GM12878 (cell line): ENCODE measurements around the gene SP6.

Experiments
- EZH2 ChIP-seq: IDR thresholded peaks from 2 replicates; pipeline ENCODE4 v1.6.1; 2012; ENCODE audit warnings: low read depth, mild to moderate bottlenecking, control low read depth, inconsistent platforms, low read length, borderline replicate concordance; ENCODE audit not compliant: control insufficient read depth
- HCFC1 ChIP-seq: fragments of 150-350 bp; IDR thresholded peaks from 2 replicates; pipeline ENCODE4 v1.6.1; 2014; ENCODE audit warnings: low read length
- HDAC6 ChIP-seq: fragments of 200-600 bp; sonication (generic); IDR thresholded peaks from one replicate; pipeline ENCODE4 v1.8.0; 2017; ENCODE audit warnings: antibody characterized with exemption; ENCODE audit not compliant: unreplicated experiment
- MEF2A ChIP-seq: IDR thresholded peaks from 2 replicates; pipeline ENCODE4 v1.6.1; 2011; ENCODE audit warnings: low read depth, mild to moderate bottlenecking, low read length, moderate library complexity; ENCODE audit not compliant: insufficient read depth
- POLR2A ChIP-seq: IDR thresholded peaks from 2 replicates; pipeline ENCODE4 v1.6.1; 2011; ENCODE audit warnings: low read depth, mild to moderate bottlenecking, low read length
- POLR2AphosphoS5 ChIP-seq: IDR thresholded peaks from 2 replicates; pipeline ENCODE4 v1.6.1; 2011; ENCODE audit warnings: mild to moderate bottlenecking, low read length, inconsistent platforms
- RB1 ChIP-seq: fragments of 450-650 bp; formaldehyde crosslinking; IDR thresholded peaks from 2 replicates; pipeline ENCODE4 v1.6.1; 2017; ENCODE audit warnings: mild to moderate bottlenecking, borderline replicate concordance
- SREBF1 ChIP-seq: IDR thresholded peaks from 2 replicates; pipeline ENCODE4 v1.6.1; 2012; ENCODE audit warnings: mild to moderate bottlenecking, low read length
- TCF7 ChIP-seq: IDR thresholded peaks from 2 replicates; pipeline ENCODE4 v1.6.1; 2014; ENCODE audit warnings: antibody characterized with exemption, borderline replicate concordance
- USF2 ChIP-seq: IDR thresholded peaks from 2 replicates; pipeline ENCODE4 v1.6.1; 2011; ENCODE audit warnings: low read depth, low read length, improper control_type of control experiment, borderline replicate concordance
- TF ChIP-seq, protein P1 (sequence below): IDR thresholded peaks from 2 replicates; pipeline ENCODE4 v1.6.1; 2012; ENCODE audit warnings: low read depth, low read length, improper control_type of control experiment
- TF ChIP-seq, protein P2 (sequence below): fragments of 450-650 bp; IDR thresholded peaks from 2 replicates; pipeline ENCODE4 v1.6.1; 2018; ENCODE audit warnings: mild to moderate bottlenecking, low read depth, moderate library complexity; ENCODE audit not compliant: partially characterized antibody
- TF ChIP-seq, protein P3 (sequence below), 3 experiments: IDR thresholded peaks in 2 of 3; conservative IDR thresholded peaks in 1 of 3; 2 replicates each; pipeline ENCODE4 v1.5.1; 2011; ENCODE audit warnings: low read depth in 3 of 3, low read length in 3 of 3, mild to moderate bottlenecking in 3 of 3, control low read depth in 2 of 3, moderate library complexity in 2 of 3, inconsistent platforms in 1 of 3, mixed read lengths in 1 of 3; ENCODE audit not compliant: control insufficient read depth in 2 of 3, insufficient read depth in 1 of 3; ENCODE audit errors: extremely low read depth in 1 of 3
- TF ChIP-seq, protein P4 (sequence below): IDR thresholded peaks from 2 replicates; pipeline ENCODE4 v1.6.1; 2012; ENCODE audit warnings: low read depth, low read length, improper control_type of control experiment

GRCh38 chr17:47840001-47840741 is 10.8 kb downstream of the SP6 start:
- TF ChIP-seq HCFC1 = no peak
- TF ChIP-seq SREBF1 = no peak
- TF ChIP-seq HDAC6 = no peak
- TF ChIP-seq, protein P1, sequence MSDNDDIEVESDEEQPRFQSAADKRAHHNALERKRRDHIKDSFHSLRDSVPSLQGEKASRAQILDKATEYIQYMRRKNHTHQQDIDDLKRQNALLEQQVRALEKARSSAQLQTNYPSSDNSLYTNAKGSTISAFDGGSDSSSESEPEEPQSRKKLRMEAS = no peak
- no peak for TF ChIP-seq RB1
- TF ChIP-seq, protein P2, sequence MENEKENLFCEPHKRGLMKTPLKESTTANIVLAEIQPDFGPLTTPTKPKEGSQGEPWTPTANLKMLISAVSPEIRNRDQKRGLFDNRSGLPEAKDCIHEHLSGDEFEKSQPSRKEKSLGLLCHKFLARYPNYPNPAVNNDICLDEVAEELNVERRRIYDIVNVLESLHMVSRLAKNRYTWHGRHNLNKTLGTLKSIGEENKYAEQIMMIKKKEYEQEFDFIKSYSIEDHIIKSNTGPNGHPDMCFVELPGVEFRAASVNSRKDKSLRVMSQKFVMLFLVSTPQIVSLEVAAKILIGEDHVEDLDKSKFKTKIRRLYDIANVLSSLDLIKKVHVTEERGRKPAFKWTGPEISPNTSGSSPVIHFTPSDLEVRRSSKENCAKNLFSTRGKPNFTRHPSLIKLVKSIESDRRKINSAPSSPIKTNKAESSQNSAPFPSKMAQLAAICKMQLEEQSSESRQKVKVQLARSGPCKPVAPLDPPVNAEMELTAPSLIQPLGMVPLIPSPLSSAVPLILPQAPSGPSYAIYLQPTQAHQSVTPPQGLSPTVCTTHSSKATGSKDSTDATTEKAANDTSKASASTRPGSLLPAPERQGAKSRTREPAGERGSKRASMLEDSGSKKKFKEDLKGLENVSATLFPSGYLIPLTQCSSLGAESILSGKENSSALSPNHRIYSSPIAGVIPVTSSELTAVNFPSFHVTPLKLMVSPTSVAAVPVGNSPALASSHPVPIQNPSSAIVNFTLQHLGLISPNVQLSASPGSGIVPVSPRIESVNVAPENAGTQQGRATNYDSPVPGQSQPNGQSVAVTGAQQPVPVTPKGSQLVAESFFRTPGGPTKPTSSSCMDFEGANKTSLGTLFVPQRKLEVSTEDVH = no peak
- TF ChIP-seq, protein P3, sequence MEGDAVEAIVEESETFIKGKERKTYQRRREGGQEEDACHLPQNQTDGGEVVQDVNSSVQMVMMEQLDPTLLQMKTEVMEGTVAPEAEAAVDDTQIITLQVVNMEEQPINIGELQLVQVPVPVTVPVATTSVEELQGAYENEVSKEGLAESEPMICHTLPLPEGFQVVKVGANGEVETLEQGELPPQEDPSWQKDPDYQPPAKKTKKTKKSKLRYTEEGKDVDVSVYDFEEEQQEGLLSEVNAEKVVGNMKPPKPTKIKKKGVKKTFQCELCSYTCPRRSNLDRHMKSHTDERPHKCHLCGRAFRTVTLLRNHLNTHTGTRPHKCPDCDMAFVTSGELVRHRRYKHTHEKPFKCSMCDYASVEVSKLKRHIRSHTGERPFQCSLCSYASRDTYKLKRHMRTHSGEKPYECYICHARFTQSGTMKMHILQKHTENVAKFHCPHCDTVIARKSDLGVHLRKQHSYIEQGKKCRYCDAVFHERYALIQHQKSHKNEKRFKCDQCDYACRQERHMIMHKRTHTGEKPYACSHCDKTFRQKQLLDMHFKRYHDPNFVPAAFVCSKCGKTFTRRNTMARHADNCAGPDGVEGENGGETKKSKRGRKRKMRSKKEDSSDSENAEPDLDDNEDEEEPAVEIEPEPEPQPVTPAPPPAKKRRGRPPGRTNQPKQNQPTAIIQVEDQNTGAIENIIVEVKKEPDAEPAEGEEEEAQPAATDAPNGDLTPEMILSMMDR (IDR thresholded peaks at IDR 0.05 in 2 of 3, conservative IDR thresholded peaks at IDR 0.05 in 1 of 3; ENCODE audit: control insufficient read depth in 2 of 3, extremely low read depth in 1 of 3, insufficient read depth in 1 of 3, low read depth in 3 of 3, low read length in 3 of 3) = no peak
- no peak for TF ChIP-seq MEF2A
- no peak for TF ChIP-seq TCF7
- TF ChIP-seq, protein P4, sequence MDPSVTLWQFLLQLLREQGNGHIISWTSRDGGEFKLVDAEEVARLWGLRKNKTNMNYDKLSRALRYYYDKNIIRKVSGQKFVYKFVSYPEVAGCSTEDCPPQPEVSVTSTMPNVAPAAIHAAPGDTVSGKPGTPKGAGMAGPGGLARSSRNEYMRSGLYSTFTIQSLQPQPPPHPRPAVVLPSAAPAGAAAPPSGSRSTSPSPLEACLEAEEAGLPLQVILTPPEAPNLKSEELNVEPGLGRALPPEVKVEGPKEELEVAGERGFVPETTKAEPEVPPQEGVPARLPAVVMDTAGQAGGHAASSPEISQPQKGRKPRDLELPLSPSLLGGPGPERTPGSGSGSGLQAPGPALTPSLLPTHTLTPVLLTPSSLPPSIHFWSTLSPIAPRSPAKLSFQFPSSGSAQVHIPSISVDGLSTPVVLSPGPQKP = no peak
- TF ChIP-seq POLR2A = no peak
- no peak for TF ChIP-seq EZH2
- TF ChIP-seq USF2 = no peak
- no peak for TF ChIP-seq POLR2AphosphoS5
